Large intestine (tissue), 3 donors: ENCODE data around the gene DCLK2. TPM values are rescaled to one million over a fixed set of nuclear protein-coding genes. Genes with fewer than 3 reads are reported as not detected.

Source experiments
- DNase-seq, 2 donors: peaks; one replicate each; pipeline versions ENCODE4 v3.0.0 to v3.0.0-alpha.2; 2013
- H3K27ac ChIP-seq: one replicate; pipeline ENCODE4 v1.5.1; 2013; ENCODE audit warnings: low read length
- H3K27me3 ChIP-seq: 2 replicates; pipeline ENCODE4 v1.6.1; 2013; ENCODE audit warnings: low read length; ENCODE audit not compliant: control insufficient read depth, insufficient read depth
- H3K36me3 ChIP-seq: 2 replicates; pipeline ENCODE4 v1.6.1; 2013; ENCODE audit warnings: low read length; ENCODE audit not compliant: control insufficient read depth, insufficient read depth
- H3K4me1 ChIP-seq: one replicate; pipeline ENCODE4 v1.6.1; 2013; ENCODE audit warnings: low read length; ENCODE audit not compliant: control insufficient read depth, insufficient read depth
- H3K4me3 ChIP-seq: one replicate; pipeline ENCODE4 v1.5.1; 2013; ENCODE audit warnings: low read length
- H3K9me3 ChIP-seq: one replicate; pipeline ENCODE4 v1.6.1; 2013; ENCODE audit warnings: mild to moderate bottlenecking, low read depth, low read length, moderate library complexity; ENCODE audit not compliant: control insufficient read depth
- WGBS: methylation state at CpG from one replicate; pipeline ENCODE4 v1.1.5; 2013; ENCODE audit warnings: low lambda C conversion rate; ENCODE audit not compliant: insufficient coverage; 5-methylcytosine and 5-hydroxymethylcytosine counted together
- polyA plus RNA-seq: library from polyadenylated mRNA; unstranded; fragments of 120-200 nt; gene quantifications from one replicate; pipeline ENCODE4 v1.2.1, GENCODE V29; 2013

Gene DCLK2
- polyA plus RNA-seq, 1 donor: 7.1 TPM

DNA sequence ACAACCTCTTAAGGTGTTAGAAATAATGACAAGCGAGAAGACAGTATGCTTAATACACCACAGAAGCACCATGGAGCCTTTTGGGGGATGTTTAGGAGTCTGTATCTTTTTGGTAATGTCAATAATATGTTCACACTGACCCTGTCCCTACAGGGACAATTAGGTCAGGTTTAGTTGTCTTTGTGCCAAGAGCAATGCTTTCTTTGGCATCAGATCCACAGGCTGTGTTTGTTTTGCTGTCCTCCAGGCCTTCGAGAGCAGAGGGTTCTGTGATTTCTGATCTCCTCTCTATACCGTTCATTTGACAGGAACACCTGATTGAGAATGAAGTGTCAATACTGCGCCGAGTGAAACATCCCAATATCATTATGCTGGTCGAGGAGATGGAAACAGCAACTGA is 153.8 kb downstream of the DCLK2 start:
- peaks cover 2% of the 10 kb centered on the region for H3K36me3 ChIP-seq
- H3K27ac ChIP-seq: no peak overlapping the region
- DNase-seq: no peak
- peaks cover 4% of the 10 kb centered on the region for H3K27me3 ChIP-seq
- H3K4me1 ChIP-seq: no peaks in the 10 kb centered on the region
- no peak overlapping the region for H3K4me3 ChIP-seq
- 85% methylated on average over 3 of the region's 6 CpGs for WGBS
- H3K9me3 ChIP-seq: no peaks in the 10 kb centered on the region

DNA sequence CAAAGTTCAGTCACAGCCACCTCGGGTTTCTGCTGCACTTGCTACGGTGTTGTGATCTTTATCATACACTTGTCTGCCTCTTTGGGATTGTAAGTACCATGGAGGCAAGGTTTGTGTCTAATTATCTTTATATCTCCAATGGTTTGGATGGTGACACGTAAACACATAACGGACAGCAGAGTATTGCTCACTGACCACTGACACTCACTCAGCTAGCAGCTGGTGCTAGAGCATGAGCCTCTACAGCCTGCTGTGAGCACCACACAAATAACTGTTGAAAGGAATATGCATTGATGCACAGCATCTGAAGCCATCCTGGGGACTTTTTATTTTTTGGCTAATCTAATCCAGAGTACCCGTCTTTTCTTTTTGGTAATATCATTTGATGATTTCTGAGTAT is 156.0 kb downstream of the DCLK2 start:
- 71% methylated on average over 1 of the region's 5 CpGs for WGBS
- Histone ChIP-seq H3K27ac (no peak overlapping the region), H3K9me3 (no peaks in the 10 kb centered on the region)

DNA sequence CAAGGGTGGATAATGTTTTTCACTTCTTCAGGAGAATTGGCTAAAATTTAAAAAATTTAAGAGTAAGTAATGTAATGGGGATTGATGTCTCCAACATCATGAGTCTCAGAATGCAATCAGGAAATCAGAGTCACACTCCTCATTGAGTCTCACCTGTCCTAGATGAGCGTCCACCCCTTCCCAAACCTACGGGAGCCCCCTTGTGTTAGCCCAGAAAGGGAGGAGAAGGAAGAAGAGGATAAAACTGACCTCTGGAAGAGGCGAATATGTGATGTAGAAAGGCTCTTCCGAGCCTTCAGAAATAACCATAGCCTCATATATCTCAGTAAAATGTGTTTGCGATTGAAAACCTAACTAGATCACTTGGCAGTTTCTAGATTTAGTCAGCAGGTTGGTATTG is 157.1 kb downstream of the DCLK2 start:
- no peak for DNase-seq
- Histone ChIP-seq H3K27ac (no peak overlapping the region), H3K4me3 (no peak overlapping the region), H3K36me3 (peaks cover 2% of the 10 kb centered on the region), H3K9me3 (no peaks in the 10 kb centered on the region), H3K4me1 (no peaks in the 10 kb centered on the region), H3K27me3 (peaks cover 4% of the 10 kb centered on the region)
- WGBS: 40% methylated on average over 1 of the region's 5 CpGs

More for the DNA sequence above, 156.0 kb downstream of the DCLK2 start:
- peaks cover 4% of the 10 kb centered on the region for H3K27me3 ChIP-seq
- no peak for DNase-seq
- H3K36me3 ChIP-seq: peaks cover 2% of the 10 kb centered on the region
- no peak overlapping the region for H3K4me3 ChIP-seq
- no peaks in the 10 kb centered on the region for H3K4me1 ChIP-seq

DNA sequence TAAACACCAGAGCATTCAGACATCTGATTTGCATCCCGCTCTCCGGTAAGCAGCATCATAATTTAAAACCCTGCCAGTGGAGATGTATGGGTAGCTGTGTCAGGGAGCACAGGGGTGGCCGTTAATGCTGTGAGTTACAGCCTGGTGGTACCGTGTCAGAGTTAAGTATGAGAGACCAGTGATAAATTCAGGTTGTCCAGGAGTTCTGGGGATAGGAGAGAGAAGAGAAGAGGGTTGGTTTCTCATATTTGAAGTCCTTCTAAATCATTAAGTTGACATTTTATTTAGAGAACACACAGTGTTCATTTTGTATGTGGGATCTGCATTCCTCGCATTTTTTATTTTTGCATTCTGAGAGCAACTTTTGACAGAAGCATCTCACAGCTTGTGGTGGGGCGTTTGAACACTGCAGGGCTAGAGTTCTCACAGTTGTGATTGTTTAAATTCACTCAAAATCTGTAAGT is 157.6 kb downstream of the DCLK2 start:
- Histone ChIP-seq H3K4me3 (no peak overlapping the region), H3K9me3 (no peaks in the 10 kb centered on the region), H3K4me1 (no peaks in the 10 kb centered on the region), H3K36me3 (peaks cover 2% of the 10 kb centered on the region), H3K27ac (no peak overlapping the region), H3K27me3 (peaks cover 4% of the 10 kb centered on the region)
- no CpG with 5 or more reads among the region's 6 CpGs for WGBS
- no peak for DNase-seq

DNA sequence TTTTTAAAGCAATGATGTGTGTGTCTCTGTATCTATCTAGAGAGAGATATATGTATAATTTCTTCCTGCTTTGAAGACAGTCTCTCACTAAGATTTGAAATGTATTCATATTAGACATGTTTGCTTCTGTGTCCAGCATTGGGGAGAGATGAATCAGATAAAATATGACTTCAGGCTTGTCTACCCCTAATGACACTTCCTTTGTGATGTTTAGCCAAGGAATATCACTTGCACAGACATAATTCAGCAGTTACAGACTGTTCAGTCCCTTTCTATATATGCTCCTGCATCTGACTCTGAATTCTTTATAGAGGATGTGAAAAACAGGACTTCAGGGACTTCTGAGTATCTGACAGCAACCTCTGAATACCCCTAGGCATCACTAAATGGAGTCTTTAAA is 158.4 kb downstream of the DCLK2 start:
- Histone ChIP-seq H3K4me3 (no peak overlapping the region), H3K27ac (peak overlapping the region; percentile 21), H3K4me1 (no peaks in the 10 kb centered on the region), H3K27me3 (peaks cover 4% of the 10 kb centered on the region), H3K36me3 (peaks cover 2% of the 10 kb centered on the region), H3K9me3 (no peaks in the 10 kb centered on the region)
- DNase-seq: no peak

DNA sequence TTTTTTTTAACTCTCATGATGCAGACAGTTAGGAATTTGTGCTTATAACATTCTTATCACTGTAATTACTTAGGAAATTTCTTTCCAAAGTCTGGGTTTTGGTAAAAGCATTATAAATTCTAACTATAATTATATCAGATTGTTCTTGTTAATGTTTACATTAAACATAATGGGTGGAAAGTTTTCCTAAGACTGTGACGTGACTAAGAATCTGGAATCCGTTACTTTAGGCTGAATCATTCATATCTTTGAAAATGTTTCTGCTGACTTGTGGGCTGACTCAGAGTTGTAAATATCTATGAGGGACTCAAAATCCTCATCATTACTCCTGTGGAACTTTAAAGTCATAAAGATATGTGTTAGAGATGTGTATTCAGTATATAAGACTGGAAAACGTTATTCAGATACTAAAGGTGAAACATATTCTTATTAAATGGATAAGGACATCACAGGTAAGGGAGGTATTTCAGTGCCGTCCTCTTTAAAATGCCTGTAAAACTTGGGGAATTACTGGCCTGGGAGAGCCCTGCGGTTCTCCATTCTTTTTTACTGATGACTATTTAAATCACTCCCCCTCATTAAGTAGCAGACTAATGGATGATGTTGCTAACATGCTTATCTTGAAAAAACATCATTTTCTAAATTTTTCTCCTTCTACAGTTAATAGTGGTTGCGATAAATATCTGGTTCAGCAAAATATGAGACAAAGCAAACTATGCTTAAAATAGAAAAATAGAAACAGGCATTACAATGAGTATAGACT is 159.0 kb downstream of the DCLK2 start:
- Histone ChIP-seq H3K27me3 (peaks cover 4% of the 10 kb centered on the region), H3K27ac (no peak overlapping the region), H3K36me3 (peaks cover 2% of the 10 kb centered on the region), H3K9me3 (no peaks in the 10 kb centered on the region), H3K4me3 (no peak overlapping the region), H3K4me1 (no peaks in the 10 kb centered on the region)
- WGBS: 58% methylated on average over 2 of the region's 6 CpGs
- DNase-seq: peak in 1 of 2 donors; percentile 28

DNA sequence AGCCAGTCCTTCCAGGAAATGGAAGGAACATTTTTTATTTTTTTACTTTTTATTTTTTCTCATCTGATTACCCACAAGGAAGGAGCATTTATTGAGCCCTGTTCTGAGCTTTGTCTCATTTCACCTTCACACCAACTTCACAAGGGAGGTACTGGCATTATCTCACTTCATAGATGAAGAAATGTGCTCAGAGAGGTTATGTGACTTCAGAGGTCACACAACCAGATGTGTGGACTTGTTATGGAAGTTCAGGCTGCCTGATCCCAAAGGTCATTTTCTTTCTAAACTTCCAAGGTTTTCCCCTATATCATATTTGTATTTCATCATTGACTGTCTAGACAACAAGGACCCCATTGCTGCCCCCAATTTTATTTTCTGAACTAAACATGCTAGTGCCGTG is 160.3 kb downstream of the DCLK2 start:
- Histone ChIP-seq H3K36me3 (peaks cover 2% of the 10 kb centered on the region), H3K27me3 (peaks cover 4% of the 10 kb centered on the region), H3K4me1 (no peaks in the 10 kb centered on the region), H3K9me3 (no peaks in the 10 kb centered on the region), H3K27ac (no peak overlapping the region), H3K4me3 (no peak overlapping the region)
- DNase-seq: no peak
- WGBS: no CpG with 5 or more reads among the region's 1 CpG

DNA sequence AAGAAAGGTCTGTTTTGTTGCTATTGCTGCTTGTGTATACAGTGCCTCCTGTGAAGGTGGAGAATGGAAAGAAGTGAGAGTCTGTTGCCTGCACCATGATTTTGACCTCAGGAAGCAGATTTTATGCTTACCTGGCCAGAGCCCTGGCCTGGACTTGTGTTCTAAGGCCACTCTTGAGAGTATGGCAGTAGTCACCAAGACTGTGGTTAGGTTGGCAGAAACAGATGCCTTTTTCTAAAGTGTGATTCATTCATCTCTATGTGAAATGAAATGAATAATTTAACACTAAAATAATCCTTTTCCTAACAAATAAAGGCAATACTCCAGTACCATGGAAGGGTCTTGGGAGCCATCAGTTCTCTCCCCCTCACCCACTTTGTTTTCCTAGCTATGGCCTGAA is 161.8 kb downstream of the DCLK2 start:
- Histone ChIP-seq H3K27ac (no peak overlapping the region), H3K27me3 (no peaks in the 10 kb centered on the region), H3K4me1 (no peaks in the 10 kb centered on the region), H3K9me3 (no peaks in the 10 kb centered on the region), H3K36me3 (no peaks in the 10 kb centered on the region), H3K4me3 (no peak overlapping the region)
- DNase-seq: no peak

DNA sequence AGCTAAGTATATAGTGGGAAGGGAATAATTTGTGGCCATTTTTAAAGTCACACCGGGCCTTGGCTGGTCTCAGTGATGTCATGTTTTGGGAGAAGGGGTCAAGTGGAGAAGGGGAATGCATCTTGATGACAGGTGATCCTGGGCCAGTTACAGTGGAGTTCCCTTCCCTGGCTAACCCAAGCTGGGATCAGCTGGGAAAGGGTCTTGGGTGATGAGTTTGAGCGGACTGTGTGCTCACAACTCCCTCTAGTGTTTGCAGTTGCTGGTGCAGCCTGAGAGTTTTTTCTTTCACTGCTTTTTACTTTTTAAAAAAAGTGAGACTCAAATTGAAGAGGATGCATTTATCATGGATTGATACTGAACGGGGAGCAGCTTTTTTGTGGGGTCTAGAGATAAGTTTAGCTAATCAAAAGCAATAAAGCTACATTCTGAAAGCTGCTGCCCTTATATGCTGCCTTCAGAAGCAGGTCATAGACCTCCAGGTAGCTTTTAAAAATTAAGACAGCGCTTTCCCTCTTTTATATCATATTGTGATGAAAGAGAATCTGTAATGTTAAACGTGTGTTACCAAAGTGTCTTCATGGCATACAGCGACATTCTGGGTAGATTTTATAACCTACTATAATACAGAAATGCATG is 164.7 kb downstream of the DCLK2 start:
- H3K36me3 ChIP-seq: no peaks in the 10 kb centered on the region
- H3K4me3 ChIP-seq: no peak overlapping the region
- no peak for DNase-seq
- H3K27ac ChIP-seq: no peak overlapping the region
- no peaks in the 10 kb centered on the region for H3K27me3 ChIP-seq
- H3K4me1 ChIP-seq: no peaks in the 10 kb centered on the region
- no CpG with 5 or more reads among the region's 6 CpGs for WGBS
- no peaks in the 10 kb centered on the region for H3K9me3 ChIP-seq

DNA sequence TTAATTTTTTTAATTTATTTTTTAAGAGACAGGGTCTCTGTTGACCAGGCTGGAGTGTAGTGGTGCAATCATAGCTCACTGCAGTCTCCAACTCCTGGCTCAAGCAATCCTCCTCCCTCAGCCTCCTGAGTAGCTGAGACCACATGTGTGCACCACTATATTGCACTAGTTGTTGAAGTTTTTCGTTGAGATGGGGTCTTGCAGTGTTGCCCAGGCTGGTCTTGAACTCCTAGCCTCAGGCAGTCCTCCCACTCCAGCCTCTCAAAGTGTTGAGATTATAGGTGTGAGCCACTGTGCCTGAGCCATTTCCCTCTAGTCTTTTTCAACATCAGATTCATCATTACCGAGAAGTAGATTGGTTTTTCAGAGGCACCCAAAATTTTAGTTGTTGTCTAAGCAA is 165.7 kb downstream of the DCLK2 start:
- Histone ChIP-seq H3K36me3 (peaks cover 2% of the 10 kb centered on the region), H3K27ac (no peak overlapping the region), H3K4me1 (no peaks in the 10 kb centered on the region), H3K4me3 (no peak overlapping the region), H3K27me3 (no peaks in the 10 kb centered on the region), H3K9me3 (no peaks in the 10 kb centered on the region)
- no peak for DNase-seq
- no CpG with 5 or more reads among the region's 2 CpGs for WGBS

DNA sequence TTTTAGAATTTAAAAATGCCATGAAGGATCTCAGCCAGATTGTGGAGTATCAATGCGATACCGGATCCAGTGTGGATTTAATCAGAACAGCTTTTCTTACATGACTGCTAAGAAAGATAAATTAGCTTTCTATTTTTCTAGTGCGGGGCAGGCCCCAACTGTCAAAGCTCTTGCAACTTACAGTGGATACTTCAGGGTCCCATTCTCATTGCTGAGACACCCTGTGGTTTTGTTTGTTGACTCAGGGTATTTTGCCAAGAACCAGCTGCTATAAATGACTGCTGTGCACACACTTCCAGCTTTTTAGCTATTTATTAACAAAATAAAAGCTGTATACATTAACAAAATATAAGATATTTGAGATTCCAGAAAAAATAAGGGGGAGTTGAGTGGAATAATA is 166.4 kb downstream of the DCLK2 start:
- Histone ChIP-seq H3K4me1 (no peaks in the 10 kb centered on the region), H3K9me3 (no peaks in the 10 kb centered on the region)
- WGBS: 80% methylated on average over 2 of the region's 3 CpGs

More for the DNA sequence above, 166.4 kb downstream of the DCLK2 start:
- DNase-seq: no peak
- H3K27me3 ChIP-seq: no peaks in the 10 kb centered on the region
- H3K36me3 ChIP-seq: peaks cover 2% of the 10 kb centered on the region
- no peak overlapping the region for H3K27ac ChIP-seq
- H3K4me3 ChIP-seq: no peak overlapping the region
